GM19438 (cell line): ENCODE data around the gene SSB.
"Not testable (repeated sequence)": the region's sequence is repeated elsewhere in the genome, so short reads cannot be mapped to it uniquely, and the experiment has no call there.

Experiments used
- ATAC-seq: cut with Tn5 transposase; IDR thresholded peaks from one replicate; pipeline ENCODE4 v1.9.1; 2021; ENCODE audit warnings: low read depth; ENCODE audit not compliant: unreplicated experiment

SSB gene

DNA sequence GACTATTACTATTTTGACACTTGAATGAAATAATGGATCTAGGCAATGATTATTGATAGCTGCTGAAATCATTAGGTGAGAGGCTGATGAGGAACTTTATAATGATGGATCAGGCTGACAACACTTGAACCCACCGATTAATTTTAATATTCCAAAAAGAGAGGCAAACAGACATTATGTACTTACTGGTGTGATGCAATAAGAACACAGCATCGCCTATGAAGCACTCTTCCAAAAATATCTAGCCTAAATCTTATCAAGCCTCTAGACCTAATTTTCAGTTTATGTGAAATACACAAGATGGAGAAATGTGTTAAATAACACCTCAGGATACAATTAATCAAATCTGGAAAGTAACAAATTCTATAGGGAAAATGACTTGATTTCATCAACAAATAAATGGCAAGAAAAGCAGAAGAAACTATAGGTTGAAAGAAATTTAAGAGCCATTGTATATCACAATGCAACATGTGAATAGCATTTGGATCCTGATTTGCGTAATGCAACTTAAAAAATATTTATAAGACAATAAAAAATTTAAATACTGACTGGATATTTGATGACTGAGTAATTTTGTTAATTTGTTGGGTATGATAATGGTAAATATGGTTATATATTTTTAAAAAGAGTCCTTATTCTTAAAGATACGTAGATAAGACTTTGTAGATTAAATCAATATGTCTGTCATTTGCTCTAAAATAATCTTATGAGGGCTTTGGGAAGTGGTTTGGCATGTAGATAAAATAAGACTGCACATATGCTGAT is 17.2 kb upstream of the SSB start:
- ATAC-seq = no peak

DNA sequence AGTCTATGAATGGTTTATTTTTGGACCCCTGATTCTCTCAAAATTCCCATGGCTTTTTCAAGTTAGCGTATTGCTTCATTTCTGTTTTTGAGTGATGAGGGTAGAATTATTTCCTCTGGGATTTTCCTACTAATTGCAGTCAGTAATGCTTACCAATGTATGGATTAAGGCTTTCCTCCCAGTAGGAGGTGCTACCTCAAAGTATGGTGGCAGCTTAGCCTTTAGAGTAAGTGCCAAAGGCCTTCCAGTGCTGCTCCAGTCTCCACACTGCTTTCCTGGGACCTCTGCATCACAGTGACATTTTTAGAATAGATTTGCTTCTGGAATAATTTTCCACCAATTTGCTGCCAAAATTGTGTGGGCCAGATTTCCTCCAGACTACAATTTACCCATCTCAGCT is 16.2 kb upstream of the SSB start:
- ATAC-seq = no peak

DNA sequence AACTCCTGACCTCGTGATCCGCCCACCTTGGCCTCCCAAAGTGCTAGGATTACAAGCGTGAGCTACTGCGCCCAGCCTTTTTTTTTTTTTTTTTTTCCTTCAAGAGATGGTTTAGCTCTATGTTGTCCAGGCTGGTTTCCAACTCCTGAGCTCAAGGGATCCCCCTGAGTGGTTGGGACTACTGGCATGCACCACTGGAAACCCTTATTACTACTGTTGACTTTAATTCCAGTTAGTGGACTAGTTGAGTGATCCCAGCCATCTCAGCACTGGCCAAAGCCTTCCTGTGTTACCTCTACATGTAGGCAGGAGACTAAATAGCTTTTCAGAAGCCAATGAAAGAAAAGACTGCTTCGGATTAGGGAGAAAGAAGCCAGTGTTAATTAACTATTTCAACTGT is 8.1 kb upstream of the SSB start:
- ATAC-seq = no peak

DNA sequence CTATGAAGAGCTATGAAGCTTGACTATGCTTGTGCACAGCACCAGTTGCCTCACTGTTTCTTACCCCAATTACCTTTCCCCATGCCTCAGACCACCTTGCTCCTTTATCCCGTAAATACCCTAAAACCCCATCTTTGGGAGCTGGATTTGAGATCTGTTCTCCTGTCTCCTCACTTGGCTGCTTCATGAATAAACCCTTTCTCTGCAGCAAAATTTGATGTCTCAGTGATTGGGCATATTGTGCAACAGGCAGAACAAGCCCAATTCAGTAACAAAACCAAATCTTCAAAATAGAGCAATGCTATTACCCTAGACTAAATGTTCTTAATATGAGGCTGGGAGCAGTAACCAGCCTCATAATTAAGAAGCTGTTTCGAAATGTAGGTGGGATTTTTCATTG is 3.5 kb upstream of the SSB start:
- ATAC-seq = no peak

DNA sequence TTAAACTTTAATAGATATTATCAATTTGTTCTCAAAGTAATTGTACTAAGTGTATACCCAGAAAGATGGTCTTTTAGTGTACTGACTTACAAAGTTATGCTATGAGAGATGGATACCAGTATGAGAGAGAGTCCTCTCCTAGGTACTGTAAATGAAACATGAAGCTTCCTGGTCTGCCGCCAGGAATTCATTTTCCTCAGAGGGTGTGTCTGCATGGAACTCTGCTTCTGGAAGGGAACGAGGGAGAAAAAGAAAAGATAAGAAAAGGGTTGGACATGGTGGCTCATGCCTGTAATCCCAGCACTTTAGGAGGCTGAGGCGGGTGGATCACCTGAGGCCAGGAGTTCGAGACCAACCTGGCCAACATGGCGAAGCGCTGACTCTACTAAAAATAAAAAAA is 2.2 kb upstream of the SSB start:
- ATAC-seq = no peak

DNA sequence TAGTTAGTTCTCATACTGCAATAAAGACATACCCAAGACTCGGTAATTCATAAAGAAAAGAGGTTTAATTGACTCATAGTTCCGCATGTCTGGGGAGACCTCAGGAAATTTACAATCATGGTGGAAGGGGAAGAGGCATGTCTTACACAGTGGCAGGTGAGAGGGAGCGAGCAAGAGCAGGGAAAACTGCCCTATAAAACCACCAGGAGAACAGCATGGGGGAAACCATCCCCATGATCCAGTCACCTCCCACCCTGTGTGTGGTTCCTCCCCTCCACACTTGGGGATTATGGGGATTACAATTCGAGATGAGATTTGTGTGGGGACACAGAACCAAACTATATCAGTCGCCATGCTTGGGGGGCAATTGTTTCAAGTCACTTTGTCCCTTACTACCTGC is 1.1 kb upstream of the SSB start:
- ATAC-seq = no peak

DNA sequence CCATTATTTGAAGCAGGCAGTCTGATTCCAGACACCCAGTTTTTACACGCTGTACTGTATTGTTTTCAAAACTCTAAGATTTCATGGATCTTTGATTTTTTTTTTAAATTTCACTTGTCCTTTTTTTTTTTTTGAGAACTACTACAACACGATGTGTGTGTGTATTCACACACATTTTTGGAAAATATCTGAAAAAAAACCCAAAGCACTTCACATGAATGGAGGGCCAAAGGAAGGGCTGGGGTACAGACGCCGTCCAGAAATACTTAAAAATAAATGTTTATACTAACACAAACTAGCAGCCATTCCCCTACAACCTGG is 314 bp upstream of the SSB start:
- no peak for ATAC-seq

DNA sequence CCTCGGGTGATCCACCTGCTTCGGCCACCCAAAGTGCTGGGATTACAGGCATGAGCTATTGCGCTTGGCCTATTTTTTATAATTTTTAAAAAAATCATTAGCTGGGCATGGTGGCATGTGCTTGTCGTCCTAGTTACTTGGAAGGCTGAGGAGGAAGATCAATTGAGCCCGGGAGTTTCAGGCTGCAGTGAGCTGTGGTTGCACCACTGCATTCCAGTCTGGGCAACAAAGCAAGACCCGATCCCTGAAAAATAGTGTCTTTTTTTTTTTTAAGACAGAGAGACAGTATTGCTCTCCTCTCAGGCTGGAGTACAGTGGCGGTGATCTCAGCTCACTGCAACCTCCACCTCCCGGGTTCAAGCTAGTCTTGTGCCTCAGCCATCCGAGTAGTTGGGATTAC is 4.8 kb downstream of the SSB start:
- no peak for ATAC-seq

DNA sequence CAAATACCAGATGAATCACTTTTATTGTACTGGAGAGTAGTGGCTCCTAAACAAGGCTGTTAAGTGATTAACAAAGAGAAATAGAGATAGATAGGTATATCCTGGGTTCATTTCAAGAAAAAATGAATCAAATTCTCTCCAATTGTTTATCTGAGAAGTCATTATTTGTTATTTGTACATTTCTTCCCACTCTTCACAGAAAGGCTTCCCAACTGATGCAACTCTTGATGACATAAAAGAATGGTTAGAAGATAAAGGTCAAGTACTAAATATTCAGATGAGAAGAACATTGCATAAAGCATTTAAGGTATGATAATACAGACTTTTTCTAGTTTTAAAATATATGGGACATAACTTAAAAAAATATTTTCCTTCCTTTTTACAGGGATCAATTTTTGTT is 7.9 kb downstream of the SSB start:
- ATAC-seq = no peak

DNA sequence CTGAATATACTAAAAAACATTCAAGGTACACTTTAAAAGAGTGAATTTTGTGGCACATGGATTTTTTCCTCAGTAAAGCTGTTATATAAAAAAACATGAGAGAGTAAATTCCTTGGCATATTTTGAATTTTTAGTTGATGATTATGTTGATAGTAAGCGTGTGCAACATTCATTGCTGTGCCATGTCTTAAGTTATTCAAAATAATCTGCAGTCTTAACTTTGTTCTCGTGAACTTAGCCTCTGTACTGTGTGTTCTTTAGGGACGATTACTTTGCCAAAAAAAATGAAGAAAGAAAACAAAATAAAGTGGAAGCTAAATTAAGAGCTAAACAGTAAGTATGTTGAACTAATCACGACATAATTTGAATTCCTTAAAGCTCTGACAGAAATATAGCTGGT is 9.6 kb downstream of the SSB start:
- ATAC-seq = no peak

DNA sequence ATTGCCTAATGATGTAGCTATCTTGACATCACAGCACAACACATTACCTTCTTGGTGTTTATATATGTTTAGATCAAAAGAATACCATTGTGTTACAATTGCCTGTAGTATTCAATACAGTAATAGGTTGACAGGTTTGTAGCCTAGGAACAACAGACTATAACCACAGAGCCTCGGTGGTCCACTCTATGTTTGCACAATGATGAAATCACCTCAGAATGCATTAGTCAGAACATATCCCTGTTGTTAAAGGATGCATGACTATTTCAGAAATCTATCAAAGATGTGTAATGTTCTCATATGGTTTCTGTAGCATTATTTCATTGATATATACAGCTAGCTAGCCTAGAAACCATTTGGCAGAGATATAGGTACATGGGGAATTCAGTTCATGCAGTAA is 17.2 kb downstream of the SSB start:
- ATAC-seq = no peak

DNA sequence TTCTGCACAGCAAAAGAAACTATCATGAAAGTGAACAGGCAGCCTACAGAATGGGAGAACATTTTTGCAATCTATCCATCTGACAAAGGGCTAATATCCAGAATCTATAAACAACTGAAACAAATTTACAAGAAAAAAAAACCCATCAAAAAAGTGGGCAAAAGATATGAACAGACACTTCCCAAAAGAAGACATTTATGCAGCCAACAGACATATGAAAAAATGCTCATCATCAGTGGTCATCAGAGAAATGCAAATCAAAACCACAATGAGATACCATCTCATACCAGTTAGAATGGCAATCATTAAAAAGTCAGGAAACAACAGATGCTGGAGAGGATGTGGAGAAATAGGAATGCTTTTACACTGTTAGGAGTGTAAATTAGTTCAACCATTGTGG is 18.3 kb downstream of the SSB start:
- not testable (repeated sequence) for ATAC-seq

DNA sequence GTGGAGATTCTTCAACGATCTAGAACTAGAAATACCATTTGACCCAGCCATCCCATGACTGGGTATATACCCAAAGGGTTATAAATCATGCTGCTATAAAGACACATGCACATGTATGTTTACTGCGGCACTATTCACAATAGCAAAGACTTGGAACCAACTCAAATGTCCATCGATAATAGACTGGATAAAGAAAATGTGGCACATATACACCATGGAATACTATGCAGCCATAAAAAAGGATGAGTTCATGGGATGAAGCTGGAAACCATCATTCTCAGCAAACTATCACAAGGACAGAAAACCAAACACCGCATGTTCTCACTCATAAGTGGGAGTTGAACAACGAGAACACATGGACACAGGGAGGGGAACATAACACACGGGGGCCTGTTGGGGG is 18.7 kb downstream of the SSB start:
- ATAC-seq = not testable (repeated sequence)

DNA sequence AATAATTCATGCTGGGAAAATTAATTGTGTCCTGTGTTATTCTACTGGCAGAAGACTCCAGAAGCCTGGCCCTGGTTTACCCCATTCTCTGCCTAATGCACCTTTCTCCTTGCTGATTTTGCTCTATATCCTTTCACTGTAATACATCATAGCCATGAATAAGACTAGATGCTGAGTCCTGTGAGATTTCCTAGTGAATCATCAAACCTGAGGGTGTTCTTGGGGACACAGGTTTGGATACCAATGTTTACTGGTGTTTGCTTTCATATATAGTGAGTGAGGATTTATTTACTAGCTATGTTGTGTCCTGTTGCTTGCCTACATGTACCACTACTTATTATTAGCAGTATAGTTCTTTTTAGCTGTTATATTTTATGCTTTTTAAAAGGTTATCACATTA is 19.6 kb downstream of the SSB start:
- no peak for ATAC-seq

DNA sequence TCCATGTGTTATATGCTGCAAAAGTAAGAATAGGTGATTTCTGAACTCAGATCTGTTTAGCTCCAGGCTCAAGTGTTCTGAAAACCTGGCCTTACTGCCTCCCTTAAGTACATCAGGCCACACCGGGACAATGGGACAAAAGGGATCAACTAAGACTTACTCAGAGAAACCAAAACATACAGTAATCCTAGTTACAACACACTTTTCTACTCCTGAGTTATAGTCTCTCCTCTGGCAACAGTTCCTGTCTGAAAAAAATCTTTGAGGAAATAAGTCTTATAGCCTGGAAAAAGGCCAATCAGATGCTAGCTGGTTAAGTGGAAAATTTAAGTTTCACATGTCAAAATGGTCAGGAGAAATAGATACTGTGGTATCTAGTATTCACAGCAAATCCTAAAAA is 20.4 kb downstream of the SSB start:
- ATAC-seq = no peak

DNA sequence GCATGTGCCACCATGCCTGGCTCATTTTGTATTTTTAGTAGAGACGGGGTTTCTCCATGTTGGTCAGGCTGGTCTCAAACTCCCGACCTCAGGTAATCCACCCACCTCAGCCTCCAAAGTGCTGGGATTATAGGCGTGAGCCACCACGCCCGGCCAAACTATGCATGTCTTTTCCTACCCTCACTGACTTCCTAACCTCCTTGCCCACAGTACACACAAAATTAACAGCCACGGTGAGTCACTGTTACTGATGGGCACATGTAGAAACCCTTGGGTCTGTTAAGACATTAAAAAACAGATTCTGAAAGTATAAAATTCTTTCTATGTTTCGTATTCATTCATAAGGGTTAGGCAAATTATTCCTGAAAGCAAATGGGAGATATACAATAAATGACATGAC is 21.4 kb downstream of the SSB start:
- ATAC-seq = not testable (repeated sequence)

DNA sequence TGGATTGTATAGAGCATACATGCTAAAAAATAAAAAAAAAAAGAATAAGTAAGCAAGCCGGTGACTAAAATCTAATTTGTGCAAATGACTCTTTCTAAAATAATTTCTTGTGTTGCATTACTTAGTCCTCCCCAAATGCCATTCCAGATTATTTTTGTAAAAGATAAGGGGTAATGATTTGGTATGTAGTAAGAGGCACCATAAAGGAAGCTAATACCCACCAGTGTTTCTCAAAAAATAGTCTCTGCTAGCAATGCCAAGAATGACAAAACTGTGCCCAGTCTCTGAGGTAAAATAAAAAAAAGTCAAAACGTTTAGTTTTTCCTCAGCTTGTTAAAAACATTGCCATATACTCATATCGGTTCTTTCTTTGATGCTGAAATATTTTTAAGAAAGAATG is 23.4 kb downstream of the SSB start:
- ATAC-seq = no peak

DNA sequence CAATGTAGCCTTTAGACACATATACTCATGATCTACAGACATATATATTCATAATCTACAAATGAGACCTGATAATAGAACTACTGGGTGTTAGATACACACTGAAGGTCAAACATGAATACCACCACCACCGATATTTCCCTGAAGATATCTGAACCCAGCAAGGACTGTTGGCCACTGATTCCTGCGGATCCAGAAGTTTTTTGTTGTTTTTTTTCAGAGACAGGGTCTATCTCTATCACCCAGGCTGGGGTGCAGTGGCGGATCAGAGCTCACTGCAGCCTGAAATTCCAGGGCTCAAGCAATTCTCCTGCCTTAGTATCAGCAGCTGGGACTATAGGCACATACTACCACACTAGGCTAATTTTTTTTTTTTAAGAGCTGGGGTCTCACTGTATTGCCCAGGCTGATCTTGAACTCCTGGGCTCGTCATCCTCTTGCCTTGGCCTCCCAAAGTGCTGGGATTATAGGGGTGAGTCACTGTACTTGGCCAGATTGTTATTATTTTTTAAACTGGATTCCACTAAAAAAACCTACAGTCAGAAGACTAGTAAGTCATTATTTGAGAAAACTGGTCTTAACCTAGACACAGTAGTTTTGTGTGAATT is 24.2 kb downstream of the SSB start:
- no peak for ATAC-seq

DNA sequence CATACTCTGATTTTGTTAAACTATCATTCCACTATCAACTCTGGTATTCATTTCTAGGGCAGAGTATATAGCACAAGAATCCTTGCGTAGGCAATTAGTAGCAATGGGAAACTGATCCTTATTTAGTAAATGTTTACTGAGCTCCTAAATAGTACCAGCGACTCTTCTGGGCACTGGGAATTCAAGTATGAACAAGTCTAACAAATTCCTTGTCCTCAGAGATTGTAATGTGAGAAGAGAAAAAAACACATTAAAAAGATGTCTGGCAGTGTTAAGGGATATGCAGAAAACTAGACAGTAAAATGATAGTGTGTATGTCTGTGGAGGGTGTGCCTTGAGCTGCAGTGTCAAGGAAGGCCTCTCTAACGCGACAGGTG is 25.3 kb downstream of the SSB start:
- ATAC-seq = no peak

DNA sequence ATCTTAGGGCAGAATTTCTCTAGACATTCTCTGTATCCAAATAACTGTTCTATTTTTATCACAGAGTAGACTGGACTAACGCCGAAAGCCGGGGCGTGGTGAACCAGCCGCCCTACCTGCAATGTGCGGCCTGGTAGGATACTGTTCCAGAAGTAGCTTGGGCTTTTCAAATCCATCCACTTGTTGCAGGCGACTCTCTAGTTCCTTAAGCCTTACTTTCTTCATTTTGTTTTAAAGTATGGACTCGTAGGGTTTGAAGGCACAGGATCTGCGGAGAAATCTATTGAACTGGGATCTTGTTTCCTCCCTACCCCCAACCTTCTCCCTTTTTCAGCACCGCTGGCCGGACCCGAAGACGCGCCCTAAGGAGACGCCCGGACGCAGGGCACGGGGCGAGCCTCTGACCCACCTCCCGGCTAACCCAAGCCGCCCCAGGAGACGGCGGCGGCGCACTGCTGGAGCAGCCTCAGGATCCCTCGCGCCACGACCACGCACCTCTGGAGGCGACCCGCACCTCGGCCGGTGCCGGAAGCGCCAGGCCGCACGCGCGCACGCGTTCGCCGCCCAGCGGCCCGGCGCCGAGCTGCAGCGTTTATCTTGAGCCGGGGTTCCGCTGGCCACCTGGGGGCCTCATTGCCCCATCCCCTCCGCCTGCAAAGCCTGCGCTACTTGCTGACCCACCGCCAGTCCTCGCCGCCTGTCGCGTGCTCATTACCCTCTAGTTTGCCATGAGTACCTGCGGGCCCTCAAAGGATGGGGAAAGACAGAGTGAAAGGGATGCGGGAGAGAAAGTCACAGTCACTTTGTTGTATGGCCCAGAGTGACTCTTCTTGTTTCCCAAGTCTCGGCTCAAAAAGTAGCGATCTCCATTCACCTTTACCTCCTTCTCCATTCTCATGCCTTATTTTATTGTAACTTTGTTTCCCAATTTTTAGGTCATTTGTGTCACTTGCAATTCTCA is 26.0 kb downstream of the SSB start, which contains the start of gene METTL5:
Gene METTL5 (minus strand): TSS at position 533 of the 961 bp plus-strand sequence. CDS start 308 bp downstream, at position 225.
- ATAC-seq = peak; percentile 57
